ENCODE data around the gene DKK3.

DNA sequence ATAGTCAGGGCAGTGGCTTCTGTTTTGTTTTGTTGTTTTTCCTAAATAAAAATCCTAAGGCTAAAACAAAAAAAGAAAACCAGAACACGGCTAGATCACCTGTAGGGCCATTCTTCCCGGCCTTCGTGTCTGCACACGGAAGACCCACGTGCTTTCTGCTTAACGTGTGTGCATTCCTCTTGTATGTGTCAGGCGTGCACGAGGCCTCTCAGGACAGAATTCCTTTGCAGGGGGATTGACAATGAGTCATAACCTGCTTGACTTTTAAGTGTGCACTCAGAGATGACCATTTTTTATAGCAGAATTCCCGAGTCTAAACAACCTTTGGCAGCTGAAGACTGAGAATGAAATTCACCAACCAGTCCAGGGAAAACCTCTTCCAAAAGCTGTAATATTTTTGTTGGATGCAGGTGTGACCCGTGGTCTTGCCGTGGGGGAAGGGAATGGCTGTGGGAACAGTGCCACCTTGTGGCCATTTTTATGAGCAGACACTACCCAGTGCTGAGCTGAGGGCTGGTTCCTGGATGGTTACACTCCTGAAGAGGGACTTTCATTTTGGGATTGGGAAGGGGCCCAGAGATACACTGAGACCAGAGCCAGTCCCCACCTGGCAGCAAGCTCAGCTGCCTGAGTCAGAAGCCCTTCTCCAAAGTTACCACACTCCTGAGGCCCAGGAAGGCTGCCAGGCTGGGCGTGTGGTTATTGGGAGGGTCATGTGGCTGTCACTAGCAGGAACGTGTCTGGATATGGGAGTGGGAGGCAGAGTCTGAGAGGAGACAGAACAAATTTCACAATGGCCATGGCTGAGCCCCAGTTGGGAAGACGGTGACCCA is 35.7 kb upstream of the DKK3 start:
- no peak for TF ChIP-seq EZH2 (IDR thresholded peaks at IDR 0.05)
- no peak for TF ChIP-seq POLR2AphosphoS5 (IDR thresholded peaks at IDR 0.05; ENCODE audit: borderline replicate concordance, low read depth, low read length)
- TF ChIP-seq FOXP2 (optimal IDR thresholded peaks at IDR 0.05; ENCODE audit: control extremely low read depth, extremely low read length, insufficient read depth): no peak

All from SK-N-MC (cell line).